HG02840 (cell line): ENCODE results near the gene QRICH2.
A peak's percentile ranks its signal among the peaks of the same experiment; 100 is the strongest.
"Not testable (repeated sequence)": the region's sequence is repeated elsewhere in the genome, so short reads cannot be mapped to it uniquely, and the experiment has no call there.

ENCODE experiments used
- ATAC-seq: cut with Tn5 transposase; IDR thresholded peaks from one replicate; pipeline ENCODE4 v1.9.1; 2021; ENCODE audit warnings: mild to moderate bottlenecking, moderate library complexity, moderate number of reproducible peaks; ENCODE audit not compliant: unreplicated experiment, low FRiP score

The QRICH2 gene

GRCh38 chr17:76252040-76252954 lies 55.8 kb downstream of the QRICH2 start:
- no peak for ATAC-seq

- no peak for ATAC-seq
Measured at GRCh38 chr17:76251478-76252039, 56.5 kb downstream of the QRICH2 start.

GRCh38 chr17:76250141-76250540 lies 57.9 kb downstream of the QRICH2 start:
- ATAC-seq = no peak

DNA sequence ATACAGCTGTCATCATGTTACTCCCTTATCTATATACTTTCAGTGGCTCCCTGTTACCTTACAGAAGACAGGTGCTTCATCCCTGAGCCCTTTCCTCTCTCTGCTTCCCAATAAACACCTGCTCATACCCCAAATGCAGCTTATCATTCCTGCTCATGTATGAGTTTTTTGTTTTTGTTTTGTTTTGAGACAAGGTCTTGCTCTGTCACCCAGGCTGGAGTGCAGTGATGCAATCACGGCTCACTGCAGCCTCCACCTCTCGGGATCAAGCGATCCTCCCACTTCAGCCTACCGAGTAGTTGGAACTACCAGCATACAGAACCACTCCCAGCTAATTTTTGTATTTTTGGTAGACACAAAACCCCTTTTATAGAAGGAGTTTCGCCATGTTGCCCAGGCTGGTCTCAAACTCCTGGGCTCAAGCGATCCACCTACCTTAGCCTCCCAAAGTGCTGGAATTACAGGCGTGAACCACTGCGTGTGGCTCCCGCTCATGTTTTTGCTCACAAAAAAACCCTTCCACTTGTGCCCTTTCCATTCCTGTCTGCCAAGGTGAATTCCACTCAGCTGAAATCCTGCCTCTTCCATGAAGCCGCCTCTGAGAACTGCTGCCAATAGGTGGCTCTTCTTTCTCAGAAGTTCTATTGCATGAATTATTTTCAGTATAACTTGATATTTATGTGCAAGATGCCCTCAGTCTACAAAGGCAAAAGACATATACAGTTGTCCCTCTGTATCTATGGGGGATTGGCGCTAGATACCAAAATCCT lies 59.9 kb downstream of the QRICH2 start:
- ATAC-seq = no peak

DNA sequence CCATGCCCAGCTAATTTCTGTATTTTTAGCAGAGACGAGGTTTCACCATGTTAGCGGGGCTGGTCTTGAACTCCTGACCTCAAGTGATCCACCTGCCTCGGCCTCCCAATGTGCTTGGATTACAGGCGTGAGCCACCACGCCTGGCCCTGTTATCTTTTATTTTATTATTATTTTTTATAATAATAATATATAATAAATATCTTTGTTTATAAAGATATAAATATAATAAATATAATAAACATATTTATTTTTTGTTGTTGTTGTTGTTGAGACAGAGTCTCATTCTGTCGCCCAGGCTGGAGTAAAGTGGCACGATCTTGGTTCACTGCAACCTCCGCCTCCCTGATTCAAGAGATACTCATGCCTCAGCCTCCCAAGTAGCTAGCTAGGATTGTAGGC lies 60.8 kb downstream of the QRICH2 start:
- no peak for ATAC-seq

DNA sequence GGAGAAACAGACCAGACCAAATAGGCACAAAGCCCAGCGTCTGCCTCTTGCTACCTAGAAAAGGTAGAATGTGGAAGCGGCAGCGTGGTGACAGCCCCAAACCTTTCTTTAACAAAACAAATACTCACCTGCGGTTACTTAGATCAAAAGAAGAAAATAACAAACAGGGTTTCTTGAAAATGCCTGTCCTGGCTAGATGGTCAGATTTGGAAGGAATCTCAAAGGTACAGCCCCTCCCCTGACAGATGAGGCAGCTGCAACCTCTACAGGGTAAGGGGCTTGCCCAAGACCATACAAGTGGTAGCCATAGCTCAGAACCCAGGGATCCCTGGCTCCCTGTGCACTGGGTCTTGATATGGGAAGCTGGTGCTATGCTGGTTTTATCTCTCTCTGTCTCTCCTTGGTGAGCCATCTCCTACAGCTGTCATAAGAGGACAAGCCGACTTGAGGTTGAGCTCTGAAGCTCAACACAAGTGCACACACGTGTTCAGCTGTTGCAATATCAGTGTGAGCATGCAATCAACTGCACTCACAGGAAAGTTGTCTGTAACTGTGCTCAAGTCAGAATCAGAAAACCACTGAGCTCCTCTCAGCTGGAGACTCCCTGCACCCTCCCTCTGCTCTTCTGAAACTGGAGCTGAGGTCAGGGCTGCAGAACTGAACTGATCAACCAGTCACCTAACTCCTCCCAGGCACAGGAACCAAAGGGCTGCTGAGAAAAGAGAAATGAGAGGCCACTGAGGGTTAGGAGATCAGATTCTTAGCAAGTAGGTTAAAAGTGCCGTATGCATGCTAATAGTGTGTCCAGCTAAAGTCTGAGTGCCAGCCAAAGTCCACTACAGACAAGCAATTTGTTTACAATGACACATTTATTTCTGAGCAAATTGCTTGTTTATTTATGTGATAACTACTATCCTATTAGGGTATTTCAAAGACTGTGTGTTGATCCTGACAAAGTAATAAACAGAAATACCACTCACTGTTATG lies 61.7 kb downstream of the QRICH2 start:
- ATAC-seq = peak; percentile 82

DNA sequence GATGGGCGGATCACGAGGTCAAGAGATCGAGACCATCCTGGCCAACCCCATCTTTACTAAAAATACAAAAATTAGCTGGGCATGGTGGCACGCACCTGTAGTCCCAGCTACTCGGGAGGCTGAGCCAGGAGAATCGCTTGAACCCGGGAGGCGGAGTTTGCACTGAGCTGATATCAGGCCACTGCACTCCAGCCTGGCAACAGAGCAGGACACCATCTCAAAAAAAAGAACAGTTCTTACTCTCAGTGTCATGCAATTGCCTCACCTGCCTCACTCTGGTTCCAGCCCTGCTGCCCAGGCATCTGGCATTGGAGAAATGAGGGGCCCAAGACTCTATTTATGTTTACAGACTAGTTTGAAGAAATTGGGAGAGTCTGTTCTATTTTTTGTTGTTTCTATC lies 63.4 kb downstream of the QRICH2 start:
- ATAC-seq = not testable (repeated sequence)

GRCh38 chr17:76243826-76244679 lies 64.0 kb downstream of the QRICH2 start:
- no peak for ATAC-seq

GRCh38 chr17:76241691-76242255 lies 66.3 kb downstream of the QRICH2 start:
- ATAC-seq = no peak

DNA sequence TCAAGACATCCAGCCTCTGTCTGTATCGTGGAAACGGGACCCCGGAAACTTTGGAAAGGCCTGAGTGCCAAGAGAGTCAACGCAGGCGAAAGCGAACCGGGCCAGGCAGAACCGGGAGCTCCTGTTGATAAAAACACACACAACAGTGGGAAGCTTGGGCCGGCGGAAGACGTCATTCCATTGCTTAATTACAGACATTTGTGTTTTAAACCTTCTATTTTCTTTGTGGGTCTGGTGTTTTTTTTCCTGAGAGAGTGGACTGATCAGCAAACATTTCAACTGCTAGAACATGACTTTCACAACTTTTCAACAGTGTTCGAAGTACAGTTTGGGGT lies 66.9 kb downstream of the QRICH2 start:
- no peak for ATAC-seq

DNA sequence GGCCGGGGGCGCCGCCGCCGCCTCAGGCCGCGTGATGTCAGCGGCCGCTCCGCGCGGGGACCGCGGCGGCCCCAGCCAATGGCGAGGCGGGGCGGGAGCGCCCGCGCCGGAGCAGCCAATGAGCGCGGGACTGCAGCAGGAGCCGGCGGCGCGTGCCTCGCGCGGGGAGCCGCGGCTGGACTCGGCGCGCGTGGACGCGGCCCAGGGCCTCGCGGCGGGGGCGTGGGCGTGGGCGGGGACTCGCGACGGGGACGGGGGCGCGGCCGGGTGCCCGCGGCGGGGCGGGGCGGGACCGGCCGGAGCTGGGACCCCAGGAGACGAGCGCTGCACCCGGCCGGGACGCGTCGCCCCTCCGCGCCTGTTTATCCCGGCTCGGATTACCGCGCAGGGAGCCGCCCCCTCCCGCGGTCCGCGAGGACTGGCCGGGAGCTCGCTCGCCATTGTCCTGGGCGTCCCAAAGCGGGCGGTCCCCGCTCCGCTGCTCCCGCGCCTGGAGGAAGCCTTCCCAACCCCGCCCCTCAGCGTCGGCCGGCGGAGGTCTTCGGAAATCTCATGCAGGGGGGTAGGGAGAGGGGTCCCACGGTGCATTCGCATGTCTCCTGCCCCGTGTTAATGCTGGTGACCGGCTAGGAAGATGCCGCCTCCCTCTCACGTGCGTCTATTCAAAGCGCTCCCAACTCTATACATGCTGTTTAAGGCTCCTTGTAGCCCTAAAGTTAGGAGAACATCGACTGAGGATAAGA lies 67.4 kb downstream of the QRICH2 start, which contains the start of gene RNF157:
Gene RNF157, minus strand, starts transcription at position 33 of the 743 bp plus-strand sequence. CDS start 253 bp downstream, outside the sequence.
- ATAC-seq = peak; percentile 52

- peak; percentile 27 for ATAC-seq
Measured at GRCh38 chr17:76239538-76240274, 68.4 kb downstream of the QRICH2 start.

DNA sequence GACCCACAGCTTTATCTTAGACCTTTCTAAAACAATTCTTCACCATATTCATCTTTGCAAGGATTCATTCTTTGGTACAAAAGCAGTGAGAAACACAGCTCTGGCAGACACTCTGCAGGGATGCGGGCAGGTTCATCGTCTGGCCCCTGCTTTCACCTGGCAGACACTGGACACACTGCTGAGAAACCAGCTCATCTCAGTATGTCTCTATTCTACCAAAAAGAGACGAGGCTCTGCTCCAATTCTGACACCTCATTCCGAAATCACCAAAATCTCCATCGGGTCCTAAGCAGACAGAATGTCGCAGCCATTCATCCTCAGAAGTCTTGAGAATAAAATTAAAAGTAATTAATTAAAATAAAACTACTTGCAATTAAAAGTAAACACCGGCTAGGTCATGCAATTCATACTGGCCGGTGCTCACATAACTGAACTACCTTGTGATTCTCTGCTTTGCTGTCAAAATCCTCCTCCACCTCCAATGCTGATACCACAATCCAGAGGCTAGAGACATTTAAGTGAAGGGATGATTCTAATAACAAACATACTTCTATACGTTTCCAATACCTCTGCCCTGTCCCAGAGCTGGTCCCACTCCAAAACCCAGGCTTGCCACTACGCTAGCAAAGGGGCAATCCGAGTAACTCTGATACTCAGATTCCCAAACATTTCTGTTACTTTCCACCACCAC lies 69.1 kb downstream of the QRICH2 start:
- ATAC-seq = no peak

- no peak for ATAC-seq
Measured at GRCh38 chr17:76237859-76238313, 70.2 kb downstream of the QRICH2 start.

DNA sequence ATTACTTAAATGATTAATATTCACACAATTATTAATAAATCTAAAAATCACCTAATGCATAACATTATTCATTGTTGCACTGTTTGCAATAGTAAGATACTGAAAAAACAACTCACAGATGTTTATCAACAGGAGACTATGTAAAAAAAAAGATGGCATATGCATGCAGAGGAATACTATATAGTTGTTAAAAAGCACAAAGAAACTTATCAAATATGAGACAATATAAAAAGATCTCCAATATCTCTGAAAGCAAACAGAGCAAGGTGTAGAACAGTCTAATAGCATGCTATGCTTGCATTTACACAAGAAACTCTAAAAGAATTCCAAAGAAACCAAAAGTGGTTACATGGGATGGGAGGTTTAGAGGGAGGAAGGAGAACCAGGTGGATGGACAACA lies 71.5 kb downstream of the QRICH2 start:
- no peak for ATAC-seq

DNA sequence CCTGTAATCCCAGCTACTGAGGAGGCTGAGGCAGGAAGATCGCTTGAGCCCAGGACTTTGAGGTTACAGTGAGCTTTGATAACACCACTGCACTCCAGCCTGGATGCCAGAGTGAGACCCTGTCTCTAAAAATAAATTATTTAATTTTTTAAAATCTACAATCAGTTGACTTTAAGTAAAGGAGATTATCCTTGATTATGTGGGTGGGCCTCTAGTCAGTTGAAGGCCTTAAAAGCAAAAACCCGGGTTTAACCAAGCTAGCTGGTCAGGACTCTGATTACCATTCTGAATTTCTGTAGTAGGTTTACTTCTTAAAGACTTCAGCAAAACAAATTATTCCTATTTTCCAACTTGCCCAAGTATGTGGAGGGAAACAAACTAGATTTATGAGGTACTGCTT lies 72.2 kb downstream of the QRICH2 start:
- no peak for ATAC-seq

GRCh38 chr17:76234354-76234679 lies 73.8 kb downstream of the QRICH2 start:
- ATAC-seq = no peak
